HFFc6 (cell line): ENCODE data around the gene ZNF408. TPM values are rescaled to one million over a fixed set of nuclear protein-coding genes. Genes with fewer than 3 reads are reported as not detected.

Experiments
- DNase-seq: peaks from one replicate; pipeline ENCODE4 v3.0.0-alpha.2; 2018
- H3K27ac Mint-ChIP-seq: 2 replicates; pipeline ENCODE4 v1.8.0; 2020; ENCODE audit warnings: mild to moderate bottlenecking, mixed read lengths
- H3K27me3 Mint-ChIP-seq: 2 replicates; pipeline ENCODE4 v1.8.0; 2021; ENCODE audit warnings: mild to moderate bottlenecking, moderate library complexity, mixed read lengths; ENCODE audit not compliant: insufficient read depth
- H3K36me3 Mint-ChIP-seq: 2 replicates; pipeline ENCODE4 v1.8.0; 2021; ENCODE audit warnings: low read depth, mixed read lengths
- H3K4me1 Mint-ChIP-seq: 2 replicates; pipeline ENCODE4 v1.8.0; 2020; ENCODE audit warnings: low read depth, mixed read lengths
- H3K4me3 Mint-ChIP-seq: 2 replicates; pipeline ENCODE4 v1.8.0; 2020; ENCODE audit warnings: mild to moderate bottlenecking, moderate library complexity, mixed read lengths
- H3K9me3 Mint-ChIP-seq: 2 replicates; pipeline ENCODE4 v1.8.0; 2020; ENCODE audit warnings: mild to moderate bottlenecking, mixed read lengths
- total RNA-seq, 6 experiments: library from RNA; stranded (reverse); fragmentation: NEBNext Ultra II Directional; extraction: Animal tissue kit (Norgen Biotek cat#: 25700); gene quantifications; 2 replicates in 1 of 6; 3 replicates in 5 of 6; pipeline ENCODE4 v1.2.3, GENCODE V29; 2021
- TF ChIP-seq, protein P1 (sequence below): fragments of 200-600 bp; sonication (generic); IDR thresholded peaks from 2 replicates; pipeline ENCODE4 v1.5.0; 2021; ENCODE audit warnings: antibody characterized with exemption, mild to moderate bottlenecking

The ZNF408 gene
- total RNA-seq, 6 experiments from 2014 or later = 7.6 to 12.3 (median 9.0) TPM

DNA sequence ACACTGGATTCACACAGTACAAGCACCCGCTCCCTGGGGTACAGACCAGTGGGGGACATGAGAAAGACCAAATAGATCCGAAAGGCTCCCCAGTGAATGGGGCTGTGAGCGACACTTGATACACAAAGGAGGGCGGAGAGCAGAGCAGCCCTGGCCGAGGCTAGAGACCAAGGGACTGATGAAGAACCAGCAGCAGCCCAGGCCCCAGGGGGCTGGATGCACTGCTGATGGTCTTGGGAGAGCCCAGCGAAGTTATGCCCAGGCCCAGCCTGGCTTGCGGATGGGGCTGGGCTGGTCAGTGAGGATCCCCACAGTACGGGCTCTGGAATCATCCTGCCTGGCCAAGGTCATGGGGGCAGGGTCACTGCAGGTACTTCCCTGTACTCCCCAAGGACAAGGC is 23.7 kb upstream of the ZNF408 start:
- H3K4me1 Mint-ChIP-seq = peaks cover 25% of the 10 kb centered on the region
- TF ChIP-seq, protein P1, sequence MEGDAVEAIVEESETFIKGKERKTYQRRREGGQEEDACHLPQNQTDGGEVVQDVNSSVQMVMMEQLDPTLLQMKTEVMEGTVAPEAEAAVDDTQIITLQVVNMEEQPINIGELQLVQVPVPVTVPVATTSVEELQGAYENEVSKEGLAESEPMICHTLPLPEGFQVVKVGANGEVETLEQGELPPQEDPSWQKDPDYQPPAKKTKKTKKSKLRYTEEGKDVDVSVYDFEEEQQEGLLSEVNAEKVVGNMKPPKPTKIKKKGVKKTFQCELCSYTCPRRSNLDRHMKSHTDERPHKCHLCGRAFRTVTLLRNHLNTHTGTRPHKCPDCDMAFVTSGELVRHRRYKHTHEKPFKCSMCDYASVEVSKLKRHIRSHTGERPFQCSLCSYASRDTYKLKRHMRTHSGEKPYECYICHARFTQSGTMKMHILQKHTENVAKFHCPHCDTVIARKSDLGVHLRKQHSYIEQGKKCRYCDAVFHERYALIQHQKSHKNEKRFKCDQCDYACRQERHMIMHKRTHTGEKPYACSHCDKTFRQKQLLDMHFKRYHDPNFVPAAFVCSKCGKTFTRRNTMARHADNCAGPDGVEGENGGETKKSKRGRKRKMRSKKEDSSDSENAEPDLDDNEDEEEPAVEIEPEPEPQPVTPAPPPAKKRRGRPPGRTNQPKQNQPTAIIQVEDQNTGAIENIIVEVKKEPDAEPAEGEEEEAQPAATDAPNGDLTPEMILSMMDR = no peak
- DNase-seq = no peak
- no peak overlapping the region for H3K4me3 Mint-ChIP-seq
- peak overlapping the region; percentile 94 for H3K27ac Mint-ChIP-seq
- H3K9me3 Mint-ChIP-seq = no peaks in the 10 kb centered on the region; the same call in 1 of the 2 replicates
- H3K36me3 Mint-ChIP-seq = peaks cover 17% of the 10 kb centered on the region
- peaks cover 8% of the 10 kb centered on the region for H3K27me3 Mint-ChIP-seq

DNA sequence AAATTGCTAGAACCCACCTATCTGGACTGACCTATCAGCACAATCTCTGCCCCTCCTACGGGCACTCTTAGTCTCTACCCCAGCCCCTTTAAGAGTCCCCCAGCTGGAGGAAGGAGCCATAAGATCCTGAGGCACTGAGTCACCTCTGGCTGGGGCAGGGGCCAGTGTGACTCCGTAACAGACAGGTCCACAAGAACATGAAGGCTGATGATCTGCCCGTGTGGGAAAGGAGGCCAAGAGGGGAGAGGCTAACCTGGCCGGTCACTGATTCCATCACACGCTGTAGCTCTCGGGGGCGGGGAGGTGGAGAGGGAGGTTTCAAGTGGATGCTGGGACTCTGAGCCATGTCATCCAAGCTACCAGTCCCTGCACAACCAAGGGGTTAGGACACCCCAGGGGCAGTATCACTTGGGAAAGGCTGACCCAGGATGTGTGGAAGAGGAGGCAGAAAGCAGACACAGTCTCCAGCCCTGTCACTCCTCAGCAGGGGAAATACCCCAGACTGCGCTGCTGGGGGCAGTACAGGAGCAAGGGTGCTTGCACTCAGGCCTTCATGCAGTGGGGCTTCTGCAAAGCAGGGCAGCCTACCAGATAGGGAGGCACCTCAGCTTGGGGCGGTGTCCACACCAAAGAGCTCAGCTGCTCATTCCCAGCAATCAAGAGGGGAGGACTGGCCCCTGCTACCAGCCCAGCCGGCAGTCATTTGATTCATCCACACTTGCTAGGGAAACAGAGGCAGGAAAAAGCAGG is 22.7 kb upstream of the ZNF408 start:
- Mint-ChIP-seq H3K36me3 (peaks cover 17% of the 10 kb centered on the region), H3K4me1 (peaks cover 26% of the 10 kb centered on the region), H3K27me3 (peaks cover 8% of the 10 kb centered on the region), H3K27ac (peak overlapping the region; percentile 66), H3K9me3 (no peaks in the 10 kb centered on the region; the same call in 1 of the 2 replicates), H3K4me3 (no peak overlapping the region)
- TF ChIP-seq, protein P1 = no peak
- DNase-seq = no peak

DNA sequence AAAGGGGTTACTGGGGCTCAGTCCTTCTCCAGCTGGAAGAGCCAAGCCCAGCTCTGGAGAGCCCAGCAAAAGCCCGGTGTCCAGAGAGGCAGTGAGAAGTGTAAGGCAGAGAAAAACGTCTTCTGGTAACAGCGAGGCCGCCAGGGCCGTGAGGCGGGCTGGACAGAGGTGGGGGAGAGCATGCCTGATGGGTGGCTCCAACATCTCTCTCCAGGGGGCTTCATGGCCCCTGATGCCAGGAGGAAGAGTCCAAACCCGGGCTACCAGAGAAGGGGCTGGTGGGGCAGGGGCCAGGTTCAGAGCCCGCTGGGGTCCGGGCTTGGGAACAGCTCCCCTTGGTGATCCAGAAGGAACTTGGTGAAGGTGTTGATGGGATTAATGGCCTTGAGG is 22.1 kb upstream of the ZNF408 start:
- DNase-seq = no peak
- Mint-ChIP-seq H3K4me1 (peaks cover 32% of the 10 kb centered on the region), H3K9me3 (no peaks in the 10 kb centered on the region; the same call in 1 of the 2 replicates), H3K4me3 (no peak overlapping the region), H3K36me3 (peaks cover 17% of the 10 kb centered on the region), H3K27me3 (peaks cover 8% of the 10 kb centered on the region), H3K27ac (no peak overlapping the region)
- TF ChIP-seq, protein P1 = no peak

DNA sequence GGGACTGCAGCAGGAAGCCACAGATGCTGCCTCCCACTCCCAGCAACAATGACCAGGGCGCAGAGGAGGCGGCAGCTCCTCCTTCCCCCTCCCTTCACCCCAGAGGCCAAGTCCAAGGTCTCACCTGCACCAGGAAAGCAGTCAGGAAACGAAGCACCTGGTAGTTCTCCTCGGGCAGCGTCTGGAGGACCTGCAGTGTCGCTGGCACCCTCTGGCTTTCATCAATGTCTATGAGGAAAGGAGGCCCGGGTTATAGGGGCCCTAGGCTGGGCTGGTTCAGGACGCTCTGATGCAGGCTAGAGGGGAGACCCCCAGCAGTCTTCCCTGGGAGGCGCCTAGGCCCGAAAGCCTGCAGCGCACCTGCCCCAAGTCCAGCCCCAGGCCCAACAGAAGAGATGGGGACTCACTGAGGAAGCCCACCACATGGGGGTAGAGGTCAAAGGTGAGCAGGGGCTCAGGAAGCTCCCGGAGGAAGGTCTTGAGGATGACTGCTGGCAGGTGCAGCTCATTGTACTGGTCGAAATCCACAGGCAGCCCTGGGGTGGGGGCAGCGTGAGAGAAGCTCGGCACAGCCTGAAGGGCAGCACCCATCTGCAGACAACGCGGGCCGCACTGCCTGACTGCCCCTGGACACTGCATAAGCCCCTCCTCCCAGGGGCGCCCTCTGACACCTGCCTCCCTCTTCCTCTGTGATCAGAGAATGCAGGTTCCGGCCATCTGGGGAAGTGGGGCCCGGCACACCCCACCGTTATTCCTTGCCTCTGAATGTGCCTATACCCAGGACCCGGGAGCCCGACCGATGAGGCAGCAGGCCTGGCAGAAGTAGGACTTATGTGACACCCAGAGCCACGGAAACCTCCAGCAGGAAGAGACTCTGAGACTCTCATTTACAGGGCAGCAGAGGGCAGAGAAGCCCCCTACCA is 21.3 kb upstream of the ZNF408 start:
- TF ChIP-seq, protein P1 = no peak
- H3K4me1 Mint-ChIP-seq = peaks cover 37% of the 10 kb centered on the region
- no peak for DNase-seq
- H3K36me3 Mint-ChIP-seq = peaks cover 17% of the 10 kb centered on the region
- H3K27me3 Mint-ChIP-seq = peaks cover 8% of the 10 kb centered on the region
- H3K4me3 Mint-ChIP-seq = no peak overlapping the region
- H3K9me3 Mint-ChIP-seq = no peaks in the 10 kb centered on the region; the same call in 1 of the 2 replicates
- no peak overlapping the region for H3K27ac Mint-ChIP-seq

DNA sequence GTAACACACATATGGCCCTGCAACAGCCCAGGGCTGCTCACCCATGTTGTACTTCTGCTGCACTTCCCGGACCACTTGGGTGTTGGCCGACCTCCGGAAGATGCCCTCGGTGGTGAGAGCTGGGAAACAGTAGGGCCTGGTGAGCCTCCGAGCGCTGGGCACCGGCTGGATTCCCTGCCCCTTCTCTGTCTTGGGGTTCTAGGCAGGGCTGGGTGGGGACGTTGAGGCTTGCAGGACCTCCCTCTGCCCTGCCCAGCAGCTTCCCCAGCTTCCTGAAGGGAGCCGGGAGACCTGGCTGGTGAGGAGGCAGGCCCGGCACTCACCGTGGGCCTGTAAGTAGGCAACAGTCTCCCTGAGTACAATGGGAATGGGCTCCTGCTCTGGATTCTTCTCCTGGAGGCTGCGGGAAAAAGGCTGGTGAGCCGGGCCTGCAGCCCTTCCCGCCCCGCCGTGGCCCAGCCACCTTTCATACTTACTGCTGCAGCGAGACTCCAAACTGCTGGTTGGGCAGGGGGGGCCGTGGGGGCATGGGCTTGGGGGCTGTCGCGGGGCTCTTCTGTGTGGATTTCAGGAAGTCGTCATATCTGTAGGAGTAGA is 20.6 kb upstream of the ZNF408 start:
- H3K4me1 Mint-ChIP-seq = peaks cover 30% of the 10 kb centered on the region
- no peak for DNase-seq
- H3K9me3 Mint-ChIP-seq = no peaks in the 10 kb centered on the region; the same call in 1 of the 2 replicates
- H3K27me3 Mint-ChIP-seq = peaks cover 8% of the 10 kb centered on the region
- no peak overlapping the region for H3K4me3 Mint-ChIP-seq
- H3K36me3 Mint-ChIP-seq = peaks cover 17% of the 10 kb centered on the region
- H3K27ac Mint-ChIP-seq = no peak overlapping the region
- TF ChIP-seq, protein P1 = no peak
